NT2/D1 (cell line): ENCODE data around the gene OR10AG1.

Source experiments
- SUZ12 ChIP-seq: IDR thresholded peaks from 2 replicates; pipeline ENCODE4 v1.6.1; 2011; ENCODE audit not compliant: insufficient read length, insufficient read depth; ENCODE audit errors: extremely low read depth
- YY1 ChIP-seq: IDR thresholded peaks from 2 replicates; pipeline ENCODE4 v1.6.1; 2011; ENCODE audit not compliant: insufficient read length, insufficient read depth
- ZNF274 ChIP-seq: IDR thresholded peaks from 2 replicates; pipeline ENCODE4 v1.6.1; 2011; ENCODE audit warnings: mild to moderate bottlenecking, low read depth, low read length

- no peak for TF ChIP-seq YY1
- no peak for TF ChIP-seq ZNF274
- no peak for TF ChIP-seq SUZ12
Observed at GRCh38 chr11:55967914-55968313, 1.8 kb downstream of the OR10AG1 start.
